HG03571 (cell line): Measurements from ENCODE around the gene RFX5.

Source experiments
- ATAC-seq: cut with Tn5 transposase; IDR thresholded peaks from one replicate; pipeline ENCODE4 v1.9.1; 2021; ENCODE audit not compliant: unreplicated experiment

Gene RFX5

DNA sequence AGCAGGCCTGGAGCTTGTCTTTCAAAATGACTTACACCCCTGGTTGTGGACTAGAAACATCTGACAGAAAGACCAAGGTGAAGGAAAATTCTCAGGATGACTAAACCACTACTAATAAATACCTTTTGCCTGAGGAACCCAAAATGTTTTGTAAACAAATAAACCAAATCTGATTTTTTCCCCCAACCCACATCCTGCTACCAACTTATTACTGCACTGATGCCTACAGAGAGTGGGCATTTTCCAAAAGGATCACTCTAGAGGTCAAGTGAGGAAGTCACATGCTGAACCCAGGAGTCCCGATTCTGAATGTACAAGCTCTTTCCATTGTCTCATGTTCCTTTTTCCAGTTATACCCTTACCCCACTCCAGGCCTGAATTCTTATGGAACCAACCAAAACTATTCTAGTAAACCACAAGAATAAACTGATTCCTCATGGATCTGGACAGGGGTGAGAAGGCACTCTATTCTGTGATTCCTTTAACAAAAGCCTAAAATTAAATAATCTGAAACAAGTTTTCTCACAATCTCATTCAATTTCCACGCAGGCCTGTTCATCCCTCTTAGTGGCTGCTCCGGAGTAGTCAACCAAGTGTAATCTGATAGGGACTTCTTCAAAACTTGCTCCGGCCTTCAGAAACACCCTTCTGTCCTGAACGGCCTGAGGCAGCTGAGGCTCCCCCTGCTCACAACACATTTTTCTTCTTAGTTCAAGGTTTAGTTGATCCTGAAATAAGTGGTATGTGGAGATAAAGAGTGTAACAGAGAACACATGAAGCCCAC, 21.2 kb downstream of the RFX5 start:
- ATAC-seq, result no peak

DNA sequence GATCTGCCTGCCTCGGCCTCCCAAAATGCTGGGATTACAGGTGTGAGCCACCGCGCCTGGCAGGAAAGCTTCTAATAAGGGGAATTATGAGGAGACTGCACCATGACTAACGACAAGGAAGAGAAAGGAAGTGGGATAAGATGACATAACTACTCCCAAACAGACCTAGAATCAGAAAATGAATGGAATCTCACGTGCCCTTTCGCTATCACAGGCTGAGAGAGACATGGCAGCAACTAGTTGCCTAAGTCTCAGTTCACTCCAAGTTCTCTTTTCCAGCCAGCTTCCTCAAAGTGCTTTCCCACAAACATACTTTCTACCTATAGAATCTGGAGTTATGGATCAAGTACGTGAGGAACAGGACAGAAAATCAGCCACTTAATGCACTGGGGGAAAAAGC, 21.8 kb downstream of the RFX5 start:
- no peak for ATAC-seq

DNA sequence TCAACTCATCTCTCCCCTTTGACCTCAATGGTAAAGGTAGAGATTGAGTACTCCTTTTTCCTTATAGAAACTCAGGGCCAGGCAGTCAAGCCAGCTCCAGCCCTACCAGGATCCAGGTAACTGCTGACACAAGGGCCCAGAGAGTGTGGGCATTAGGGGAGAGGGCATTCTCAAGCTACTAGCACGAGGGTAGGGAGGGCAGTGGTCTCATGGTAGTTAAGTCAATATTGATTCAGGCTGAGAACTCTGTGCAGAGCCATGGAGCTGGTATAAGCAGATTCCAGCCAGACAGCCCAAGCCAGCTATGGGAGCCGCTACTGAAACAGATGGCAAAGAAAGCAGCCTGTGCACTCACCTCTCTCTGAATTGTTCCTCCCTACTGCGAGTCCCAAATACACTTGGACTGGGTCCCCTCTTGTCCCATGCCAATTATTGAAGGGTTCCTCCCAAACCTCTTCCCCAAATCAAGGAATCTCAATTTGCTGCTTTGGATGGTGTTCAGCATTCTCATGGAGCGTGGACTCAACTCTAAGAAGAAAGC, 22.6 kb downstream of the RFX5 start:
- ATAC-seq, result no peak

DNA sequence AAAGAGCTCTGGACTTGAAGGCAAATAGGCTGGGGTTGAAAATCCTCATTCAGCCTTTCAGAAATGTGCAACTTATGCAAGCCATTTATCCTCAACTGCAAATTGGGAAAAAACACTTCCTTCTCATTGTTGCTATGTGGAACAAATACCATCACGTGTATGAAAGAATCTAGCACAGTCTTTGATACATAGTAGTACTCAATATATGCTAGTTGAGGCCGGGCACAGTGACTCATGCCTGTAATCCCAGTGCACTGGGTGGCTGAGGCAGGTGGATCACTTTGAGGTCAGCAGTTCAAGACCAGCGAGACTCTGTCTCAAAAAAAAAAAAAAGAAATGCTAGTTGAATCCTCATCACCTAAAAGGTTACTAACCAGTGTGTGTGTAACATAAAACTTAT, 28.1 kb downstream of the RFX5 start:
- ATAC-seq, result no peak

DNA sequence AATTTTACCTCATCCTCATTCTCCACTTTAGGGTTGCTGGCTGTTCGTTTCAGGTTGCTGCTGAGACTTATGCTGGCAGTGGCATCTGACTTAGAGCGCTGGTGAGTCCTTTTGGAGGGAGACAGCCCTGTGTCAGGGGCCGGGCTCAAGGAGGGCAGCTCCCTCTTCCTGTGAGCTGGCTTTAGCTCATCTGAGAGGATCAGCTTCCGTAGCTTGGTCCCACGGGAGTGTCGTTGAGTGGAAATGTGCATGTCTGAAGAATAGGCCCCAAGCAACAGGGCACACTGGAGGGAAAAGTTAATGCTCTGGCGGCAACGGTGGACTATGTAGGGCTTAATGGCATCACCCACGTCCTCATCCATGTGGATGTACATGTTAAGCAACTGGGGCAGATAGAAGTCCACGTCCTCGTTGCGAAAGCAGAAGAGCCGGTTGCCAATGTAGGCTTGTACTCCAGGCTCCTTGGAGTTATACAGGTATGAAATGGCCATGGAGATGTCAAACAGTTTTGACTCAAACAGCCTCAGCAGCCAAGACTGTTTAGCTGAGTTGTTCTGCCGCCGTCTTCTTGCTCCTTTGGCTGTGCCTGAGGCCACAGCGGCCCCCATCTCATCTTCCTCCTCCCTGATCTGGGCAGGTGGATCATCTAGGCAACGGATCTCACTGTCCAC, 31.4 kb downstream of the RFX5 start:
- no peak for ATAC-seq

DNA sequence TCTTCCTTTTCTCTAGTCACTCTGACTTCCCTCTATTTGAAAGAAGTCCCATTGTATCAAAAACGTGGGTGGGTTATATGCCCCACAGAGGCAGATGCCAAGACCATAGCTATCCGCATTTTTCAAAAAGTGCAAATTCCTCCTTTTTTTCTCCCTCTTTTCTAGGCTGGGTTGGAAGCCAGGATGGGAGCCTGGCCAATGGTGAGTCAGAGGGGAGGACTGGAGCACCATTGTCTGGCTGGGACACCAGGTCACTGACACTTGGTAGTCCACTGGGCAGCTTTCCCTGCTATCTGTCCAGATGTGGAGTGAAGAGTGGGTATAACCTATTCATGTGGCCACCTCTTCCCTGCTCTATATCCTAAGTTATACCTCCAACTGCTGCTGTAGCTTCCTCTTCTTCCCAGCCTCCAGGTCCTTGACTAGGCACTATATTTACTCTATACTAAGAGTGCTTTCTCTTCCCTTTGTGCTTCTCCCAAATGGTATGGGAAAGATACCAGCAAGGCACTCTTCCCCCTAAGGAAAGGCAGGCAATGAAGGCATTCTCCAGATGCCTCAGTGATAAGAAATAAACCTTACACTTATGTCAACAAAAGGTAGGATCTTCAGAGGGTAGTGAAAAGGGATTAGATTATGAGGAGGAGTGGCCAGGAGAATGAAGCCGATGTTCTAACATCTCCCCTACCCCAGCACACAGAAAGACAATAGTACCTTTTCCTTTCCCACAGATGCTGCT, 32.7 kb downstream of the RFX5 start:
- ATAC-seq, result no peak

DNA sequence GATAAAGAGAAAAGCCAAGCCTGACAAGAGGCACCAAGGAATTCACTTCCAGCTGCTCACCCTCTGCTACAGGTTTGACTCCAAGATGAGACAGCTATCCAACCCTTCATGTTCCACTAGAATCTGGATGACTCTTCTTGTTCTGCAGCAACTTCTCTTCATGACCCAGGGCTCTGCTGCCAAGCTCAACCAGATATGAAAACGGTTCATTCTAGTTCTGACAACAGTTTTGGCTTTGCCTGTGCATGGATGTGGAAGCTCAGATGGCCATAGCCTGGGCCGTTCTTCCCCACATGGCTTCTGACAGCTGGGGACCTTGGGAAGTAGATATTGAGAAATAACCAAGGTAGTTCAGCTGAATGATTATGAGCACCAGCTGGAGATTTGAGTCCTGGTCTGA, 33.6 kb downstream of the RFX5 start:
- no peak for ATAC-seq

DNA sequence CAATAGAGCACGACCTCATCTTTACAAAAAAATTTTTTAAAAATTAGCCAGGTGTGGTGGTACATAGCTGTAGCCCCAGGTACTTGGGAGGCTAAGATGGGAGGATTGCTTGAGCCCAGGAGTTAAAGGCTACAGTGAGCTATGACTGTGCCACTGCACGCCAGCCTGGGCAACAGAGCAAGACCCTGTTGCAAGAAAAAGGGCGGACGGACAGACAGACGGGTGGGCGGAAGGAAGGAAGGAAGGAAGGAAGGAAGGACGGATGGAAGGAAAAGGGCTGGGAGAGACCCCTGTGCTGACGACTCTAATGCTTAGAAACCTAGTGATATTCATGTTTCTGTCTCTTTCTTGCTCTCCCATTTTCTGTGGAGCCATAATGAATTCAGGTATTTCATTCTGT, 34.2 kb downstream of the RFX5 start:
- no peak for ATAC-seq

DNA sequence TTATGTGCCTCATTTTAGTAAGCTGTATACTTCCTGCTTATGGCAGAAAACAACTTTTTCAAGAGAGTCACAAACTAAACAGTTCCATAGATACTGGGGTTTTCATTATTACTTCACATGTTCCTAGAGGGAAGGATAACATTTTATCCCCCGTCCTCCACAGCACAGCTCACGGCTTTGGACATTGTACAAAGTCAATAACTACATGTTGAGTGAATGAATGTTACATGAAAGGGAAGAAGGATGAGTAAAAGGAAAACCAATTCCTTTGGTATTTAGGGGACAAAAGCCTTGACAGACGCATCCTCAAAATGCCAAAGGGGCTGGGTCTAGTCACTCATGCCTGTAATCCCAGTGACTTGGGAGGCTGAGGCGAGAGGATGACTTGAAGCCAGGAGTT, 34.6 kb downstream of the RFX5 start:
- ATAC-seq, result no peak

DNA sequence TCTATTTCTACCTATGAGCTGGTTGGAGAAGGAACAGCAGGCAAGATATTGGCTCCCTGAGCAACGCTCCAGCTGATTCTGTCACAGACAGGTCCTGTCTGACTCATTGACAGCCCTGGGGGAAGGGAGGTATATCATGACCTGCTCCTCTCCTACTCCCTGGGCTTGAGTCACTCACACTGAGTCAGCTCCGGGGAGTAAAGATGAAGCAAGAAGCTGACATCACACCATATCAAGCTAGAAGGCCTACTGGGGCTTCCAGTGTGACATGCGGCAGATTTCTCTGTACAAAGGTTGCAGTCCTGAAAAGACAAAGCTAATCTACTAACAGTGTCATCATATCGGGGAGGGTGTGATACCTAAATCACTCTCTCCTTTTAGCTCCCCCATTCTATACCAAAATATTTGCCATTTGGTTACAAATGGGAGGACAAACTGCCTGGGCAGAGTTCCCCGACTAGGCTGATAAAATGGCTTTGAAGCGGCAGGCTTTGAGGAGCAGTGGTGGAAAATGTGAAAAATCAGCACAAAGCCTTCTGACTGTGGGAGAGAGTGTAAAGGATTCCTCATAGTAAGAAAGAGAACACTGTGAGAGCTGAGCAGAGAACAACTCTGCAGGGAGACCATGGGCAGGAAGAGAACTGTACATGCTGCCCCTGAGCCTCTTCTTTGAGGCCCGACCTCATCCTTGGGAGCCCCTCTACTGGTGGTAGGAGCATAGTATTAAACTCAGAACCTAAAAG, 35.3 kb downstream of the RFX5 start:
- ATAC-seq, result no peak

DNA sequence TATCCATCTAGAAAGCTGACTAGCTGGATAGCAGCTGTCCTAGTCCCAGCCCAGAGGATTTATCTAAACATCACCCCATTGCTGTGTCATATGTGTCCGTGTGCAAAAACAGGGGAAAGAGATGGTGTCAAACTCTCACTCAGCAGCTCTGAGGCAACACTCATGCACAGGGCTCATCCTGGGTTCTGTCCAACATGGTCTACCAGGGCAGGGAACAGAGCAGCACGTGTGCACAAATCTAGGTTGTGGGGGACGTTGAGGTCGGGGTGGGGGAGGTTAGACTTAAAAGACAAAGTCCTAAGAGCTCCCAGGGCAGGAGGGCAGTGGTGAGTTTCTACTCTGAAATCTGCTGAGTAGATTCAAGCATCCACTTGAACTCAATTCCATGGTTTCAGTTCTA, 36.0 kb downstream of the RFX5 start:
- ATAC-seq, result no peak

DNA sequence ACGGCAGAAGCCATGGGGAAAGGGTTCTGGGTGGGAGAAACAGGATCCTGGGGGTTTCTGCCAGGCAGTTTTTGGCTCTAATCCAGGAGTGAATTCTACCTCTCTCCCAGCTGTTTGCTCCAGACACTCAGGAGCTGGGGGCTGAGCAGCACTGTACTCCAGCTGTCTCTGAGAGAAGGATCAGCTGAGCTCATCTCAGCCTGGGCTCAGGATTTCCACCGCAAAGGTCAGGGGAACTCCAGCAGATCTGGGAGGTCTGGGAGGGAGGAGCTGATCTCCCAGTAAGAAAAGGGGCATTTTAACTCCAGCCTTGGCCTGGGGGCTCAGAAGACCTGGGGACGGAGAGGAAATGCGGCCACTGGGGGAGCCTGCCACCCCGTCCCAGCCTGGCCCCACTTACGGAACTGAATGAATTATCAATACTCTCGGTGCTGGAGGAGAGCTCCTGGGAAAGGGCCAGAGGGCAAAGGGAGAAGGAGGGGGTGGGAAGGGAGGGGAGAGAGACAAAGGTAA, 37.2 kb downstream of the RFX5 start:
- ATAC-seq, result no peak

DNA sequence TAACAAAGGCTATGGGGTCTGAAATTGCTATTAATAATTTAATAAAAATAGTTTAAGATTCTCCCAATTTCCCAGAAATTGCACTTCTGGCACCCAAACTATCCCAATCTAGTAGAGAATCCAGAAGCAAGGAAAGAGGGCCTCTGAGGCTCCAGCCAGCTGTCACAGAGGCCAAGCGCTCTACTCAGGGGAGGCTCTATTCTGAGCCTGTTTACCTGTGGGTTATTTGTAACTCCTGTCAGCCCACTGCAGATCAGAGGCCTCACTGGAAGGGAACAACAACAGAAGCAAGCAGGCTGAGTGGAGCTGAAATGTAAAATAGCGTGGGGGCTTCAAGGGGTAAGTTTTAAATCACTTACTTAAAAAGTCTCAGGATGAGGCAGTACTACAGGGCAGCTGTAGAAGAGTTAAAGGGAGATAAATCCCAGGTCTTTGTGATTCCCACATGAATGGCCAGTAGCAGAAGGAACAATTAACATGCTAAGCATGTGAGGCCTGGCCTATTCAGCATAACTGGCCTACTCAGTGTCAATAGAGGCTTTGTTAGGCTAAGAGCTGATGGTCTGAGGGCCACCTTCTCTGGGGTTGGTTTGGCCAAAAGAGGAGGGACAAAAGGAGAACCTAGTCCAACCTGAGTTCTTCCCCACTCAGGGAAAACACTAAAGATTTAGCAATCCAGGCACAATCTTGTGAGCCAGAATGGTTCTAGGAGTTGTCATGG, 52.1 kb downstream of the RFX5 start:
- no peak for ATAC-seq

DNA sequence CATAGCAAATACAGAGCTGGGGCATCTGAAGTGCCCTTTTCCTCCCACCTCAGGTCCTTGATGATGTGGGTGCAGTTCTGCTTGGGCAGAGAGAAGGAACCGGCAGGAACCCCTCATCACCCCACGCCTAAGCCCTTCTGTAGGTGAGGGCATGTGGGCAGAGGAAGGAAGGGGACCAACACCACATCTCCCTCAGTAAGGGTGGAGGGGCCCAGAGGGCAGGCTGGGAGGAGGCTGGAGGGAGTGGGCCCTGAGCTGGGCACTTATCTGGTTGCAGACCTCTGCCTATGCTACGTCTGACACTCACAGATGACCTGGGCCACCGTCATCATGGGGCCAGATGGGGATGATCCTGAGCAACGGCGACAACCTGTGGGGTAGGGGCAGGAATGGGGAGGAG, 54.0 kb downstream of the RFX5 start:
- ATAC-seq, result no peak

DNA sequence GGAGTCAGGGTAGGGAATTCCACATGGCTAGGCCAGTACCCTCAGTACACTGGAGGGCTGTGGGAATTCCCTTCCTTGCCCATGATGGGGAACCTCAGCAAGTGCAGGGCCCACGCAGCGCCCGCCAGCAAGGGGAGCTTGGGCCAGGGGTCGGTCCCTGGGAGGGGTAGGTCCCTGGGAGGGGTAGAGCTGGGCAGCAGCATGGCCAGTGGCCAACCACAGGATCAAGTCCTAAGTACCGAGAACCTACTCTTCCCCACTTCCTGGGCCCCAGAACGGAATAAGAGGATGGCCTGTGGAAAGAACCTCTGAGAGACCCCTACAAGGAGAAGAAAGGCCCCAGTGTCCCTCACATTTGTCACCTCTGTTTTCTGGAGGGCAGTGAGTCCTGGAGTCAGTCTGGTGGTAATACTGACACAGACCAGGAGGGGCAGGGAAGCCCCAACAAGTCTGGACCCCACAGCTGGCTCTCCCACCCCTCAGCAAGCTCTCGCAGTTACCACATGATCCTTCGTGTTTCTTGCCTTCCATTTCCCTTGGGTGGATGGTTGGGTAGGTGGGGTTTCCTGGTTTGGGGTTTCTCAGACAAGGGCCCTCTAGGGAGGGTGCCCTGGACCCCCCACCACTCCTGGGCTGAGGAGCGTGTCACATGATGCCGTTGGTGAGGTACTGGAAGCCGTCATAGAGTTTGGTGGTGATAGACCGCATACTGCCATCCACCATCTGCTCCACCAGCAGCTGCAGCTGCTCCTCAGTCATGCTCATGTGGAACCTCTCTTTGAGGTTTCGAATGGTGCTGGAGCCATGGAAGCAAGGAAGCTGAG, 54.6 kb downstream of the RFX5 start:
- no peak for ATAC-seq

DNA sequence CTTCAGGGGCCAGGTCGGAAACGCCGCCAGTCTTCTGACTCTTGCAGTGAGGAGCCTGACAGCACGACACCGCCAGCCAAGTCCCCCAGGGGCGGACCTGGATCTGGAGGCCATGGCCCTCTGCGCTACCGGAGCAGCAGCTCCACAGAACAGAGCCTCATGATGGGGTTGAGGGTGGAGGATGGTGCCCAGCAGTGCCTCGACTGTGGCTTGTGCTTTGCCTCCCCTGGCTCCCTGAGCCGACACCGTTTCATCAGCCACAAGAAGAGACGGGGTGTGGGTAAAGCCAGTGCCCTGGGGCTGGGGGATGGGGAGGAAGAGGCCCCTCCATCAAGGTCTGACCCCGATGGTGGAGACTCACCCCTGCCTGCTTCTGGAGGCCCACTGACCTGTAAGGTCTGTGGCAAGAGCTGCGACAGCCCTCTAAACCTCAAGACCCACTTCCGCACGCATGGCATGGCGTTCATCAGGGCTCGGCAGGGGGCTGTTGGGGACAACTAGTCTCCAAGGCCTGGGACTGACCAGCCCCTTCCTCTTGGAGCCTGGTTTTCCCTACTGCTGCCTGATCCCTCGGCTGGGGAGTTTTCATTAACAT, 56.2 kb downstream of the RFX5 start:
- no peak for ATAC-seq
